ENCODE data around the gene BCR.

The BCR gene

GRCh38 chr22:23218053-23218866, 38.0 kb downstream of the BCR start:
- Histone ChIP-seq H3K9ac (ENCODE audit: low read depth, low read length) (no peak overlapping the region), H3K36me3 (ENCODE audit: insufficient read depth, low read length) (no peaks in the 10 kb centered on the region), H3K4me1 (ENCODE audit: insufficient read depth, low read length) (peaks cover 35% of the 10 kb centered on the region), H3K9me3 (ENCODE audit: control insufficient read depth, insufficient read depth, low read length) (no peaks in the 10 kb centered on the region)

GRCh38 chr22:23218867-23219251, 38.5 kb downstream of the BCR start:
- peaks cover 35% of the 10 kb centered on the region for H3K4me1 ChIP-seq (ENCODE audit: insufficient read depth, low read length)
- H3K9ac ChIP-seq (ENCODE audit: low read depth, low read length) = no peak overlapping the region
- H3K9me3 ChIP-seq (ENCODE audit: control insufficient read depth, insufficient read depth, low read length) = no peaks in the 10 kb centered on the region
- no peaks in the 10 kb centered on the region for H3K36me3 ChIP-seq (ENCODE audit: insufficient read depth, low read length)

GRCh38 chr22:23219317-23219716, 39.0 kb downstream of the BCR start:
- Histone ChIP-seq H3K4me1 (ENCODE audit: insufficient read depth, low read length) (peaks cover 35% of the 10 kb centered on the region), H3K9me3 (ENCODE audit: control insufficient read depth, insufficient read depth, low read length) (no peaks in the 10 kb centered on the region), H3K9ac (ENCODE audit: low read depth, low read length) (no peak overlapping the region), H3K36me3 (ENCODE audit: insufficient read depth, low read length) (no peaks in the 10 kb centered on the region)

- no peaks in the 10 kb centered on the region for H3K9me3 ChIP-seq (ENCODE audit: control insufficient read depth, insufficient read depth, low read length)
- H3K9ac ChIP-seq (ENCODE audit: low read depth, low read length) = no peak overlapping the region
- no peaks in the 10 kb centered on the region for H3K36me3 ChIP-seq (ENCODE audit: insufficient read depth, low read length)
- H3K4me1 ChIP-seq (ENCODE audit: insufficient read depth, low read length) = peaks cover 35% of the 10 kb centered on the region
These were observed 39.6 kb downstream of the BCR start for GRCh38 chr22:23219822-23220484.

- Histone ChIP-seq H3K9me3 (ENCODE audit: control insufficient read depth, insufficient read depth, low read length) (no peaks in the 10 kb centered on the region), H3K36me3 (ENCODE audit: insufficient read depth, low read length) (no peaks in the 10 kb centered on the region), H3K9ac (ENCODE audit: low read depth, low read length) (no peak overlapping the region), H3K4me1 (ENCODE audit: insufficient read depth, low read length) (peaks cover 28% of the 10 kb centered on the region)
These were observed 40.4 kb downstream of the BCR start for GRCh38 chr22:23220485-23221350.

GRCh38 chr22:23221351-23221804, 41.1 kb downstream of the BCR start:
- Histone ChIP-seq H3K4me1 (ENCODE audit: insufficient read depth, low read length) (peaks cover 31% of the 10 kb centered on the region), H3K9me3 (ENCODE audit: control insufficient read depth, insufficient read depth, low read length) (no peaks in the 10 kb centered on the region), H3K9ac (ENCODE audit: low read depth, low read length) (no peak overlapping the region), H3K36me3 (ENCODE audit: insufficient read depth, low read length) (no peaks in the 10 kb centered on the region)

- Histone ChIP-seq H3K36me3 (ENCODE audit: insufficient read depth, low read length) (no peaks in the 10 kb centered on the region), H3K9ac (ENCODE audit: low read depth, low read length) (no peak overlapping the region), H3K9me3 (ENCODE audit: control insufficient read depth, insufficient read depth, low read length) (no peaks in the 10 kb centered on the region), H3K4me1 (ENCODE audit: insufficient read depth, low read length) (peaks cover 31% of the 10 kb centered on the region)
These were observed 41.9 kb downstream of the BCR start for GRCh38 chr22:23222033-23222792.

- H3K4me1 ChIP-seq (ENCODE audit: insufficient read depth, low read length) = peaks cover 30% of the 10 kb centered on the region
- H3K9me3 ChIP-seq (ENCODE audit: control insufficient read depth, insufficient read depth, low read length) = no peaks in the 10 kb centered on the region
- H3K9ac ChIP-seq (ENCODE audit: low read depth, low read length) = no peak overlapping the region
- no peaks in the 10 kb centered on the region for H3K36me3 ChIP-seq (ENCODE audit: insufficient read depth, low read length)
These were observed 42.7 kb downstream of the BCR start for GRCh38 chr22:23222793-23223568.

GRCh38 chr22:23223569-23224317, 43.4 kb downstream of the BCR start:
- peaks cover 23% of the 10 kb centered on the region for H3K4me1 ChIP-seq (ENCODE audit: insufficient read depth, low read length)
- H3K36me3 ChIP-seq (ENCODE audit: insufficient read depth, low read length) = no peaks in the 10 kb centered on the region; the same call in 1 of the 2 replicates
- H3K9me3 ChIP-seq (ENCODE audit: control insufficient read depth, insufficient read depth, low read length) = no peaks in the 10 kb centered on the region
- no peak overlapping the region for H3K9ac ChIP-seq (ENCODE audit: low read depth, low read length)

- Histone ChIP-seq H3K4me1 (ENCODE audit: insufficient read depth, low read length) (peaks cover 16% of the 10 kb centered on the region), H3K36me3 (ENCODE audit: insufficient read depth, low read length) (no peaks in the 10 kb centered on the region; the same call in 1 of the 2 replicates), H3K9me3 (ENCODE audit: control insufficient read depth, insufficient read depth, low read length) (no peaks in the 10 kb centered on the region), H3K9ac (ENCODE audit: low read depth, low read length) (no peak overlapping the region)
These were observed 44.5 kb downstream of the BCR start for GRCh38 chr22:23224846-23225245.

GRCh38 chr22:23225337-23225723, 45.0 kb downstream of the BCR start:
- Histone ChIP-seq H3K4me1 (ENCODE audit: insufficient read depth, low read length) (peaks cover 17% of the 10 kb centered on the region), H3K9ac (ENCODE audit: low read depth, low read length) (no peak overlapping the region), H3K9me3 (ENCODE audit: control insufficient read depth, insufficient read depth, low read length) (no peaks in the 10 kb centered on the region), H3K36me3 (ENCODE audit: insufficient read depth, low read length) (no peaks in the 10 kb centered on the region; the same call in 1 of the 2 replicates)

- Histone ChIP-seq H3K9me3 (ENCODE audit: control insufficient read depth, insufficient read depth, low read length) (no peaks in the 10 kb centered on the region), H3K9ac (ENCODE audit: low read depth, low read length) (no peak overlapping the region), H3K4me1 (ENCODE audit: insufficient read depth, low read length) (peaks cover 18% of the 10 kb centered on the region), H3K36me3 (ENCODE audit: insufficient read depth, low read length) (no peaks in the 10 kb centered on the region; the same call in 1 of the 2 replicates)
These were observed 45.6 kb downstream of the BCR start for GRCh38 chr22:23225724-23226496.
